HPDE6-E6E7 (cell line): Measurements from ENCODE around the gene NMUR1.
A peak's percentile ranks its signal among the peaks of the same experiment; 100 is the strongest.
"Not testable (repeated sequence)": the region's sequence is repeated elsewhere in the genome, so short reads cannot be mapped to it uniquely, and the experiment has no call there.

Experiments
- DNase-seq: peaks from one replicate; pipeline ENCODE4 v3.0.0; 2011; ENCODE audit warnings: missing footprints; ENCODE audit errors: extremely low spot score

NMUR1 gene

DNA sequence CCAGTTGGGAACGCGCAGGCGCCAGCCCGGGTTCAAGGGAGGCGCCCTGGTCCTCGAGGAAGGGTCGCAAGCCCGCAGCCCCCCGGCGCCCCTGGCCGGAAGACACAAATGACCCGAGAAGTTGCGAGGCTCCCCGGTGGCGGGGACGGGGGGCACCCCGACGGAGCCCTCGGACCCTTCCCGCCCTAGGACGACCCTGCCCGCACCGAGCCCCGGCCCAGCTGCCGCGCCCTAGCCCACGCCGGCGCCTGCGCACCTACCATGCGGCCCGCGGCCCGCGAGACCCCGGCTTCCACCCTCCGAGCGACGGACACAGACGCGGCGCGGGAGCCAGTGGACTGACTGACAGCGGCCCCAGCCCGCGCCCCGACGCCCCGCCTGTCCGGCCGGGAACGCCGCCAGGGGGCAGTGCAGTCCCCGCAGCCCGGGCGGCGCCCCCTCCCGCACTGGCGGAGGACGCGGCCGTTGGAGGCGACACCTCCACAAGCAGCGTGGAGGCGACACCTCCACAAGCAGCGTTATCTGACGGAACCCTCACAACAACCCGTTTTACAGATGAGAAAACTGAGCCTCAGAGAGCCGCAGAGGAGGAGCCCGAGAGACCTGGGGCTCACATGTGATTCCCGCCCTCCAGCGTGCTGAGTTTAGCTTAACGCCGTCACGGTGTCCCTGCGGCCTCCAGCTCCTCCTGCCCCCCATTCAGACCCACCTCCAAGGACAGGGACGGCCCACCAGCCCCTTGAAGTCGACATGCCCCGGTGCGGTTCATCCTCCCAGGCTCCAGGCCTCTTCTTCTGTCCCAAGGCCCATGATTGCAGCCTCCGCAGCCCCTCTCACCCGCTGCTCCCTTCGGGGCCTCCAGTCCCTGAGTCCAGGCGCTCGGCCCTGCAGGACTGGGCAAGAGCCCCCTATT lies at the start of gene NMUR1:
NMUR1 (minus strand) TSS at position 347 of the 913 bp plus-strand sequence; CDS start at position 263, 84 bp downstream.
- no peak for DNase-seq

GRCh38 chr2:231579560-231579959 lies 49.3 kb upstream of the NMUR1 start:
- no peak for DNase-seq

DNA sequence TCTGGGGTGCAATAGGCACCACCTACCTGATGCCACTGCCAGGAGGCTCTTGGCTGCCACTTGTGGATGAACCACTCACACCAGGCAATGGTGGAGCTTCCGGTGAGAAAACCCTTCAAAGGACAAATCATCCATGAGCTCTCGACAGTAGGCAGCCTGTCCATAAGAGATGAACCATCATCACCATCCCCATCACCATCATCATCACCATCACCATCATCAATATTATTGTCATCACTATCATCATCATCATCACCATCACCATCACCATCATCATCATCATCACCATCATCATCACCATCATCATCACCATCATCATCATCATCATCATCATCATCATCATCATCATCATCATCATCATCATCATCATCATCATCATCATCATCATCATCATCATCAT lies 48.4 kb upstream of the NMUR1 start:
- DNase-seq = not testable (repeated sequence)

DNA sequence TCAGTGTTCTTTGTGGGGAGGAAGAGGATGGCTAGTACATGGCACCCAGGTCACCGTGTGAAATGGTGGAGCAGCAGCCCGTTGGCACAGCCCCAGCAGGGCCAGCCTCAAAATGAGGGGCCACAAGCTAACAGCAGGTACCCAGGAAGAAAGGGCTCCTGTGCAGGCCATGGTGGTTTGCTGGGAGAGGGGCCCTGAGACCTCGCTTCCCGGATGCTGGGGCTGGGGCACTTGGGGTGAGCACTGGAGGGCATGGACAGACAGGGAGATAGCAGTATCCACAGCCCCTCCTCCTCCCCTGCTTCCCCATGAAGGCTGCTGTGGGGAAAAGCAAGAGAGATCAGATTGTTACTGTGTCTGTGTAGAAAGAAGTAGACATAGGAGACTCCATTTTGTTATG lies 46.2 kb upstream of the NMUR1 start:
- DNase-seq = no peak

DNA sequence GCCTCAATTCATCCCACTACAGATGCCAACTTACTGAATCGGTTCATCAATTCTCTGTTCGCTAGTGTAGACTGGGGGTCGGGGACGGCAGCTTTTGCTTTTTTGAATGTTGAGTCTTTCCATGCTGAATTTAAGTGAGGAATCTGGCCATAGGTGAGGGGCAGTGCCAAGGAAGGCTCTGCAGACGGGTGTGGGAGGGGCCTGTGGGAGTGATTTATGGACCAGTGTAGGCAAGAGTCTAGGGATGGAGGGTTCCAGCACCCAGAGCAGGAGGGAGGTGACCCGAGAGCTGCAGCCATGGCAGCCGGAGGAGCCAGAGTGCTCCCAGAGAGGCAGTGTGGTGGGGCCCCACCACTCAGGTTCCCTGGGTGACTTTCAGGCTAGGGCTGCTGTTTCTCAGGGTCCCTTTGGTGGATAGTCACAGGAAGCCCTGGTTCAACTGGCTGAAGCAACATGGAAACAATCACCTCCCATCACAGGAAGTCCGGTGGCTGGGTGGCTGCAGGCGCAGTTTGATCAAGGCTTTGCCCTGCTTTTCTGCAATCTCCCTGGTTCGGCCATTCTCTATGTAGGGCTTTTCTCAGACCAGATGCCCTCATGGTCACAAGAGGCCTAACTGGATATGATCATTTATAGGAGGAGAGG lies 45.5 kb upstream of the NMUR1 start:
- no peak for DNase-seq

- no peak for DNase-seq
These were observed 43.6 kb upstream of the NMUR1 start for GRCh38 chr2:231573698-231574421.

GRCh38 chr2:231573096-231573495 lies 42.9 kb upstream of the NMUR1 start:
- DNase-seq = no peak

DNA sequence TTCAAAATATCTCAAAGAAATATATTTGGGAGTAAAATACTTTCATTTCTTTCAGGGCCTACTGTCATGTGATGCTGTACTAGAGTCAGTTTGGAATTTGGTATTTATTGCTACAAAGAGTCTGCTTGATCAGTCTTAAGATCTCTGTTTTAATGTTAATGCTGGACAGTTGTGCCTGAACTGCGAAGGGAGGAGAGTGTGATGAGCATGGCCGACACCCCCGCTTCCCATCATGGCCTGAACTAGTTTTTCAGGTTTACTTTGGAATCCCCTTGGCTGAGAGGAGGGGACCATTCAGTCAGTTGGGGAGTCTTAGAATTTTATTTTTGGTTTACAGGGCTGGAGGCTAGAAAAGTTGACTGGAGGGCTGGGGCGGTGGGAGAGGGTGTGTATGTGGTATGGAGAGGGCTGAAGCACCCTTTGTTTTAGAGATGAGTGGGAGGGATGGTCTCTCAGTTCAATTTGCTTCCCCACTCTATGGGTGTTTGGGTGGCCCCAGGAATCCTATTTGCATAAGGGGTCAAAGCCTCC lies 41.5 kb upstream of the NMUR1 start:
- DNase-seq = no peak

DNA sequence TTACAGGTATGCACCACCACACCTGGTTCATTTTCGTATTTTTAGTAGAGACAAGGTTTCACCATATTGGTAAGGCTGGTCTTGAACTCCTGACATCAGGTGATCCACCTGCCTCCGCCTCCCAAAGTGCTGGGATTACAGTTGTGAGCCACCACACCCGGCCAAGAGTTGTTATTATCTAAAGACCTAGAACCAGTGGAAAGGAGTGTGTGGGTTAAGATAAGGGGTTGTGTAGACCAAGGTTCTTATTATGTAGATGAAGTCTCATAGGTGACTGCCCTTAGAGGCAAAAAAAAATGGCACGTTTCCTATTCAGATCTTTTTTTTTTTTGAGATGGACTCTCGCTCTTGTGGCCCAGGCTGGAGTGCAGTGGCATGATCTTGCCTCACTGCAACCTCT lies 40.7 kb upstream of the NMUR1 start:
- DNase-seq = not testable (repeated sequence)

DNA sequence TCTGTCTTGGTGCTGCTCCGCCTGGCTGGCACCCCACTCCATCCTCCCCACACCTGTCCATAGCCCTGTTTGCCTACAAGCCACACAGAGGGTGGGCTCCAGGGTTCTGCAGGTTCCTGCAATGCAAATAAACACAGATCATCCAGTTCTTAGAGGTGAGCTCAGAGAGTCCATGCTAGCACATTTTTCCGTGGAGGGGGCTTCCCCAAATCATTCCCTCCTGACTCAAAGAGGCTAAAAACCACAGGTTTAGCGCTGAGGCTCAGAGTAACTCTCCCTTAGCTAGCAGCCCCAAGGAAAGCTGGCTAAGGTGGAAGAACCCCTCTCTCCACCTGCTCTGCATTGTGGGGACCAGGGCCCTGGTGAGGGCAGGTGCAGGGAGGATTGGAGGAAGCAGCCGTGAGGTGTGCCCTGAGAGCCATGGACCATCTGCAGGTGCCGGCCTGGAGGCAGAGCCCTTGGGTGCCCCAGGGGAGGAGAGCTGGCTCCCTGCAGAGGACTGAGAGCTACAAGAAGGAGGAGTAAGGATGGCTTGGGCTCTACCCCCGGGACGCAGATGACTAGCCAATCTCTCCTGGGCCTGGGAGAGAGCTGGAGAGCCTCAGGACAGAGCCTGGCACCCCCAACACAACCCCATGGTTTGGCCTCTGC lies 38.7 kb upstream of the NMUR1 start:
- DNase-seq = no peak

GRCh38 chr2:231568098-231568784 lies 38.0 kb upstream of the NMUR1 start:
- no peak for DNase-seq

GRCh38 chr2:231567159-231567558 lies 36.9 kb upstream of the NMUR1 start:
- DNase-seq = no peak

GRCh38 chr2:231565887-231566594 lies 35.8 kb upstream of the NMUR1 start:
- DNase-seq = no peak

GRCh38 chr2:231563378-231563961 lies 33.2 kb upstream of the NMUR1 start:
- peak; percentile 75 for DNase-seq

DNA sequence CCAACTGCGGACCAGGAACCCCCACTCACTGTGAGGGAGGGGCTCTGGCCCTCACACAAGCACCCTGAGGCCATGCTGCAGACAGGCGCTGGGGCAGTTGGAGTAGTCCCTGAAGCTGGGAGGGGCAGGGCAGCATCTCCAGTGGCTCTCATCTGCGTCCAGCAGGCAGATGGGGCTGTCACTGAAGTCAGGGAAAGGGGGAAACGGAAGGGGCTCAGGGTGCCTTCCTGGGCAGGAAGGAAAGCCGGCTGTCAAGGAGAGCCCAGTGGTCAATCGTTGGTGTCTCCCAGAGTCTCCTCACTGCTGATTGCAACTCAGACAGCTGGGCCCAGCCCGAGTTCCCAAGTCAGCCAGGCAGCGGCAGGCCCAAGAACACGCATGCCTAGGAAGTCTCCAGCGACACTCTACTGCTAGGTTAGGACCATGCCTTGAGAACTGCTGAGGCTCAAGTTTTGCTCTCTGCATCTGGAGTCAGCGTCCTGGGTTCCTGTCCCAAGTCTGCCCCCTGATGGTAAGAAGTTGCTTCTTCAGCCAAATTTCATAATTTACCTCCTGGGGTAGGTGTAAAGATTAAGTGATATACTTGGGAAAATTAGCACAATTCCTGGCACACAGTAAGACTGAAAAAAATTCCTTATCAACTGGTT lies 27.4 kb upstream of the NMUR1 start:
- DNase-seq = peak; percentile 67

- DNase-seq = no peak
These were observed 26.7 kb upstream of the NMUR1 start for GRCh38 chr2:231556981-231557380.

DNA sequence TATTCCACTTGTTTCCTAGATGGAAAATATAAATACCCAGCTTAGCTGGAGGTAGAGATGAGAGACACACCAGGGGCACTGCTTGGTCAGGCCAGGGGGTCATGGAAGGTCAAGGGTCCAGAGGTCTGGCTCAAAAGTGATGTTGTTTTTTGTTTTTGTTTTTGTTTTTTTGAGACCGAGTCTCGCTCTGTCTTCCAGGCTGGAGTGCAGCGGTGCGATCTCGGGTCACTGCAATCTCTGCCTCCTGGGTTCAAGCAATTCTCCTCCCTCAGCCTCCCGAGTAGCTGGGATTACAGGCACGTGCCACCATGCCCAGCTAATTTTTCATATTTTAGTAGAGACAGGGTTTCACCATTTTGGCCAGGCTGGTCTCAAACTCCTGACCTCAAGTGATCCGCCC lies 26.3 kb upstream of the NMUR1 start:
- not testable (repeated sequence) for DNase-seq

DNA sequence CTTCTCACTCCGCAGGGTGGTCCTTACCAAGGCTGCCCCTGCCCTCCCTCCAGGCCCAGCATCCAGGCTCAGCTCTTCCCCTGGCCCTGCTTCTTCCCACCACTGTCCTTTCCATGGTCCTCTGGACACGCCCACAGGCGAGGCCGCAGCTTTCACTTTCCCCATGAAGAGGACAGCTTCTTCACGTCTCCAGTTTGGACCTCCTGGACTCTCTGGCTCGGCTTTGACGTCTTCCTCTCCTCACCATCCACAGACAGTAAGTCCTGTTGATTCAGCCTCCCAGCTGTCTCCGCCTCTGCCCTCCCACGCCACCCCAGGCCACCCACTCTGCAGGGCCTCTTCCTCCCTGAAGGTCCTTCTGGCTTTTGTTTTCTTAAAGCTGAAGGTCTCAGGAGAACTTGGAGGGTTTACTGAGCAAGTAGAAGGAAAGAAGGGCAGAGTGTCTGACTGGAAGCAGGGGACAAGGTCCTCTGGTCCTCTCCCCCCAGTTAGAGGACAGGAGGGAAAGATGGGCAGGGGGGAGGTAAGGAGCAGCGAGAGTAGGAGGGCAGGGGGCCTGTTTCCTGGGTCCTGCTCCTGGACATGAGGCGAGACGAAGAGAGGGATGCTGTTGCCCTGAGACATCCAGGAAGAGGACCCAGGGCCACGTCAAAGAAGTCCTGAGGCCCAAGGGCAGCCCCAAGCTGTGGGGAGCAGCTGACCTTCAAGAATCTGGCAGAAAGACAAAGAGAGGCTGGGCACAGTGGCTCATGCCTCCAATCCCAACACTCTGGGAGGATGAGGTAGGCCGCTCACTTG lies 24.7 kb upstream of the NMUR1 start:
- DNase-seq = no peak

GRCh38 chr2:231554327-231554726 lies 24.1 kb upstream of the NMUR1 start:
- DNase-seq = no peak
